Suppressor macrophage (primary cell): ENCODE data around the gene CPPED1.
A peak's percentile ranks its signal among the peaks of the same experiment; 100 is the strongest.

Source experiments
- DNase-seq, 4 experiments: peaks; one replicate each; pipeline ENCODE4 v3.0.0-alpha.2; 2020 to 2022

Gene CPPED1

DNA sequence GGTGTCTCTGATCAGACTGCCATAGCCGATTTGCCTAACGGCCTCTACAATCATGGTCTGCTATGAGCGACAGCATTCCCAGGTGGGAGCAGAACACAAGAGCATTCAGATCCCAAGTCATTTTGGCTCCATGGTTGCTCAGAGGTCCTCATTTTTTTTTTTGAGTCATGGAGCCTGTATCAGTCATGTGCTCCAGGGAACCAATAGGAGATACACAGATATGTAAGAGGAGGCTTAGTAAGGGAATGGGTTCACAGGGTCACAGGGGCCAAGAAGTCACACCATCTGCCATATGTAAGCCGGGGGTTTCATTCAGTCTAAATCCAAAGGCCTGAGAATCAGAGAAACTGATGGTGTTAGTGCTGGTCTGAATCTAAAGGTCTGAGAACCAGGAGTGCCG, 36.8 kb downstream of the CPPED1 start:
- DNase-seq = no peak

DNA sequence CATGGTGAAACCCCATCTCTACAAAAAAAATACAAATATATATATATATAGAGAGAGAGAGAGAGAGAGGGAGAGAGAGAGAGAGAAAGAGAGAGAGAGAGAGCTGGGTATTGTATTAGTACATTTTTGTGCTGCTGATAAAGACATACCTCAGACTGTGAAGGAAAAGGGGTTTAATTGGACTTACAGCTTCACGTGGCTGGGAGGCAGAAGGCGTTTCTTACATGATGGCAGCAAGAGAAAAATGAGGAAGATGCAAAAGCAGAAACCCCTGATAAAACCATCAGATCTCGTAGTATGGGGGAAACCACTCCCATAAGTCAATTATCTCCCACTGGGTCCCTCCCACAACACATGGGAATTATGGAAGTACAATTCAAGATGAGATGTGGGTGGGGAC, 37.5 kb downstream of the CPPED1 start:
- DNase-seq = peak in 1 of 4 experiments; percentile 10

DNA sequence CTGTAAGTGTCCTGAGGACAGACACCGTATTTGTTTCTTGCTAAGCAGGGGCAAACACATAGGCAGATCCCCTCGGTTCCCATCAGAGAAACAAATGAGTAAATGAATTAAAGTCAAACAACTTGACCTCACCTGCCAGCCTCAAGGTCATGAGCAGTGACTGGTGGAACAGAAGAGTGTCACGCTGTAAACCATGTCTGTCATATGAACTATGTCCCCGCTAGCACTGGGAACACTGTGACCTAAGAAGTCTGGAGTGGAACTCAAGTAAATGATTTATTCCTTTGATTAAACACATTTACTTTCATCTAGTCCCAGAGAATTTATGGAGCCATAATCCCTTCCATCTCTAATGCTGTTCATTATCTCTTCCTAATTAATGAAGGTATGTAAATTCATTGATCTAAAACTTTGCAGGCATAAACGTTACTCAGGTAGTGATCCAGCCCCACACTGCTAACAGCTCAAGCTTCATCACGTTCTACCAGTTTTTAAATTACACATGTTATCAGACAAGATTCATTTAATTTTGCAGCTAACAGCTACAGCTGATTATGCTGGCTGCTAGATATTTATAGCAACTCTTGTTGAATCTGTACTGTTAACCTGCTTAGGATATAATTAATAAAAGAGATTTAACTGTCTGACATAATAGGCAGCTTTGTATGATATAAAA, 38.7 kb downstream of the CPPED1 start:
- no peak for DNase-seq

DNA sequence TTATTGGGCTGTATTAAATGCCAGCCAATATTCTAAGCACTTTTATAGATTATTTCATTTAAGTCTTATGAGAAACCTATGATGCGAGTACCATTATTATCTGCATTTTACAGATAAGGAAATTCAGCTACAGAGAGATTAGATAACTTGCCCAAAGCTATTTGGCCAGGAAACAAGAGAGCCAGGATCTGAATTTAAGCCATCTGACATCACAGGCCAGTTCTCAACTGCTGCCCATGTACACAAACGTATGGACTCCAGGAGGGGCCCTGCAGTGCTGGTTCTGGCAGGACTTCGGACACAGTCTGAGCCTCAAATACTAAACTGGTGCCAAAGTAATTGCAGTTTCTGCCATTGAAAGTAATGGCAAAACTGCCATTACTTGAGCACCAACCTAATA, 40.2 kb downstream of the CPPED1 start:
- no peak for DNase-seq

- no peak for DNase-seq
Observed at GRCh38 chr16:12760819-12761611, 42.7 kb downstream of the CPPED1 start.

GRCh38 chr16:12758670-12759558, 44.8 kb downstream of the CPPED1 start:
- peak in 3 of 4 experiments; percentile 37 to 49 (median 37) for DNase-seq

DNA sequence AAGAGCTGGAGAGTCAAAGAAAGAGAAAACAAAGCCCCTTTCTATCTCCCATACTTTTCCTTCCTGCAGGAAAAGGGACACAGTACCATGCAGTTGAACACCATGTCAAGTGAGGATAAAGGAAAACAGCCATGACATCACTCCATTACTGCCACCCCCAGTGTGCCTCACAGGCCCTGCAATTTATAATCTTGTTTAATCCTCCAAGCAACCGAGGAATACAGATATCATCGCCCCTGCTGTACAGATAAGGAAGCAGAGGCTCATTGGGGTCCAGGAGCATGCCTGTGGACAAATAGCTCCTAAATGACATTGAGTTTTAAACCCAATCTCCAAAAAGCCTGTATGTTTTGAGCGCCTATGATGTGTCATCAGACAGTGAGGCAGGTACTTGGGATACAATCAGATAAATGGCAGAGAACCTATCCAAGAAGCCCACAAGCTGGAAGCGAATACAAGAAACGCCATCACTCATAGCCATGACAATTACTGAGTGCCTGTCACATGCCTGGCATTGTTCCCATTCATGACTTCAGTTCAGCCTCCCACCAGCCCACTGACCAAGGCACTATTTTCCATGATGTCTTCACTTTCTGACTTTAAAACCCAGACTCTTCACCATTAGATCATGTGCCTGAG, 45.5 kb downstream of the CPPED1 start:
- DNase-seq = peak; percentile 66 to 83 (median 70)

DNA sequence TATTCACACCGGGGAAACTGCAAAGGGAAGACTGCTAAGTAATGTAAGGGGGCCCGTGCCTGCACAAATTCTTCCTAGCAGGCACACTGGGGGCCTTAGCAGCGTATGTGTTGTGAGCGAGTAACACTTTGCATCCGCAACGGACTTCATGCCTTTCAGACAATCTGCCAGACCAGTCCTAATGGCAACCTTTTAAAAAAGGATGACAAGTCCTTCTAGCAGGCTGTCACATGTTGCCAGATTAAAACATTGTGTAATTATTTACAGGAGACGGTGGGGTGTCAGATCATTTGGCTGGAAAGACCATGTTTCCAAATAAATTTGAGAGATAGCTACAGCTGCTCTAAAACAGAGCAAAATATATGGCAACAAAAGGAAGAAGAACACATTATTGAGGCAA, 46.1 kb downstream of the CPPED1 start:
- DNase-seq = no peak

GRCh38 chr16:12754824-12755543, 48.7 kb downstream of the CPPED1 start:
- DNase-seq = no peak

DNA sequence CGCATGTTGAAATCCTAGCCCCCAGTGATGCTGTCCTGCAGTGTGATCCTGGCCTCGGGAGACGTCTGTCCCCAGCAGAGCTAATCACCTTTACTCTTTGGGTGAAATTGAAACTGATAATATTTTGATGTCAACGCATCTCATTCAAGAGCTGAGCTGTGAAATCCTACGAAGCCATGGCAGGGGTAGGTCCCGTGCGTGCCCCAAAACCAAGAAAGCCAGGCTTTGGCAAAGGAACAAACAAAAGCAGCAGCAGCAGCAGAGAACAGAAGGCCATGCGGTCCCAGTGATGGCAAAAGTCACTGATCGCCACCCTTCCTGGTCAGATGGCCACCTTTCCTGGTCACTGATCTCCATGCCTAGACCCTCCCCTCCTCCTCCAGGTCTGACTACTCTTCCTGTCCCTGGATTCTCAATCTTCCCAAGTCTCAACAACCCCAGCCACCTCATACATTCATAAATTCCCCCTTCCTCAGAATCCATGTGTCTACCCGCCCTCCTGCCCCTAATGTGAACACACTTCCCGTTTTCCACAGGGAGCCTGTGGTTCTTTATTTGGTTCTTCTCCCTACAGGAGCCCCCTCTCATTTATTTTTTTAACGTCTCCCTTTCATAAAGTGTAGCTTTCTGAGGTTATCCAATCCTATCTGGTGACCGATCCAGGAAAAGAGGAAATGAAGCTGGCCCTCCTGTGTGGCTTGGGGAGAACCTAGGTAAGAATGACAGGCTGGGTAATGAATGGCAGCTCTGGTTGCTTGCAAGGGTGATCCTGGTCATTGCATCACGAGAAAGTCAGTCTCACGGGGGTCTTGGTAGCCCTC, 50.3 kb downstream of the CPPED1 start:
- no peak for DNase-seq

DNA sequence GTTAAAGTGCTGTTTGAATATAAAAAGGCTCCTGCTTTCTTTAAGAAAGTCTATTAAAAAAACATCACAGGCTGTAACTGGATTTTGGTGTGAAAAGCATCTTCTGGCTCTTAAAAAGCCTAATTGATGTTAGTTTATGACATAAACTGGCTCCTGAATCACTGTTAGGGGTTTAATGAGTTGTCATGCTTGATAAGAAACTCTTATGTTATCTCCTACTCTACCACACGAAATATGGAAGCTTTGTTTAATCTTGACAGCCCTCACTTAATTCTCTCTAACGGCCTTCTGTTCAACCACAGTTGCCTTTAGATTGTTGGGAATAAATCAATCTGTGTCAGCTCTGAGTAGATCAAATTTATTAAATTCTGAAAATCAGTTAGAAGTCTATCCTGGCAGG, 51.5 kb downstream of the CPPED1 start:
- no peak for DNase-seq

- DNase-seq = no peak
Observed at GRCh38 chr16:12750554-12750918, 53.2 kb downstream of the CPPED1 start.

GRCh38 chr16:12749076-12749475, 54.6 kb downstream of the CPPED1 start:
- no peak for DNase-seq

DNA sequence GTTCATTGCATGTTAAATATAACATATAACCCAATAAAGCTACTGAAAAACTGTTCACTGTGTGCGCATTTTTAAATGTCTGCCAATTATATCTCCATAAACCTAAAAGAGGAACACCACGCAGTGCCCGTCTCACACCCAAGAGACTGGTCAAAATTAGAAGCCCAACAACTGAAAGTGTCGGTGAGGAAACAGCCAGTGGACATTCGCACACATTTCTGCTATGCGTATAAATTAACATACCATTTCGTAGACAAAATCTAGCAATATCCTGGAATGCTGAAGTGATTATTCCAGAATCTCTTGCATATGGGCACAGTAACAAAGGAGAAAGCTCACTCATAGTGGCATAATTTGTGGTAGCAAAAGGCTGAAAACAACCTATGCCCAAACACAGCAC, 55.9 kb downstream of the CPPED1 start:
- no peak for DNase-seq

DNA sequence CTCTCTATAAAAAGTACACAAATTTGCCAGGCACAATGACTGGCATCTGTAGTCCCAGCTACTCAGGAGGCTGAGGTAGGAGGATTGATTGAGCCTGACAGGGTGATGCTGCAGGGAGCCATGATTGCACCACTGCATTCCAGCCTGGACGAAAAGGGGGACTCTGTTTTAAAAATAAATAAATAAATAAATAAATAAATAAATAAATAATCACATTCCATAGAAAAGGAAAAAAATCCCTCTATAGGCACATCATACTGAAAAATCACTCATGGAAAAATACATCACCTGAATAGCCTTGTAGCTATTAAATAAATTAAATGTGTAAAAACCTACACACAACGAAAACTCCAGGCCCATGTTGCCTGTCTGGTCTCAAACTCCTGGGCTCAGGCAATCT, 56.4 kb downstream of the CPPED1 start:
- DNase-seq = no peak

GRCh38 chr16:12744860-12745259, 58.8 kb downstream of the CPPED1 start:
- no peak for DNase-seq

DNA sequence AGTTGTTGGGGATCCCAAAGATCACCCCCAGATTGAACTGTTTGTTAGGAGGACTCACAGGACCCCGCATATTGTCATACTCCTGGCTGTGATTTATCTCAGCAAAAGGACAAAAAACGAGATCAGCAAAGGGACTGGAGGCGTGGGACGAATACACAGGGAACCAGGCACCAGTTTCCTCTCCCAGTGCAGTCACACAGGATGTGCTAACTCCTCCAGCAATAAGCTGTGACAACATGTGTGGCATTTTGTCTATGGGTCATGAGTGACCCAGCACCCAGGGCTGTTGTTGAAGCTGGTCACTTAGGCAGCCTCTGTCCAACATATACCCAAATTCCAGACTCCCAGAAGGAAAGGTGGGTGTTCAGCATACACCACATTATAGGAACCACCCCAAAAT, 60.9 kb downstream of the CPPED1 start:
- DNase-seq = peak; percentile 61 to 82 (median 67)

- no peak for DNase-seq
Observed at GRCh38 chr16:12740986-12741610, 62.6 kb downstream of the CPPED1 start.

DNA sequence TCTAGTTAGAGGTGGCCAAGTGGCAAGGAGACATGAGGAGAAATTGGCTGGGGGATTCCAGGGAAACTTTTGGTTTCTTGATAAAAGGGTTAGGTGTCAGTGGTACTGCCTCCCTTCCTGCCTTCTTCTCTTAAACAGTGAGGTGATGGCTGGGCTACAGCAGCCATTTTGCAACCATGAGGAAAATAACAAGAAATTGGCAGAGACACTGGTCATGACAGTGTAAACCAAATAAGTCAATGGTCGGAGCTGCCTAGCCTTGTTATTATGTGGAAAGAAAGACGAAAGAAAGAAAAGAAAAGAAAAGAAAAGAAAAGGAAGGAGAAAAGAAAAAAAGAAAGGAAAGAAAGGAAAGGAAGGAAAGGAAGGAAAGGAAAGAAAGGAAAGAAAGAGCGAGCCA, 63.9 kb downstream of the CPPED1 start:
- DNase-seq = no peak

GRCh38 chr16:12737563-12737962, 66.1 kb downstream of the CPPED1 start:
- DNase-seq = no peak

GRCh38 chr16:12735805-12736204, 67.9 kb downstream of the CPPED1 start:
- DNase-seq = no peak
